Gastroesophageal sphincter (tissue), 4 donors: Measurements from ENCODE around the gene SERPINI1. TPM values are rescaled to one million over a fixed set of nuclear protein-coding genes. Genes with fewer than 3 reads are reported as not detected.

Experiments
- ATAC-seq: fragments of 150-250 bp; one replicate; pipeline ENCODE4 v1.9.1; 2016; ENCODE audit warnings: mild to moderate bottlenecking, moderate library complexity
- H3K27ac ChIP-seq, 4 donors: fragments of 200-600 bp; sonication (generic) in 3 of 4; 1 replicate in 3 of 4; 2 replicates in 1 of 4; pipeline ENCODE4 v1.5.1; 2016 to 2019
- H3K27me3 ChIP-seq: fragments of 200-600 bp; sonication (generic); one replicate; pipeline ENCODE4 v1.5.1; 2019
- H3K36me3 ChIP-seq, 2 donors: fragments of 200-600 bp; sonication (generic); one replicate each; pipeline ENCODE4 v1.5.1; 2019; ENCODE audit warnings: control low read depth in 1 of 2
- H3K4me1 ChIP-seq, 3 donors: fragments of 200-600 bp; sonication (generic); 1 replicate in 2 of 3; 2 replicates in 1 of 3; pipeline ENCODE4 v1.5.1; 2016 to 2019; ENCODE audit warnings: control low read depth in 2 of 3
- H3K4me3 ChIP-seq, 2 donors: fragments of 200-600 bp; sonication (generic); one replicate each; pipeline ENCODE4 v1.5.1; 2019; ENCODE audit warnings: mild to moderate bottlenecking in 1 of 2, moderate library complexity in 1 of 2
- H3K9me3 ChIP-seq, 3 donors: fragments of 200-600 bp; sonication (generic); one replicate each; pipeline ENCODE4 v1.5.1; 2017 to 2019; ENCODE audit warnings: control low read depth in 2 of 3
- EP300 ChIP-seq: sonication (generic); formaldehyde crosslinking; IDR thresholded peaks from one replicate; pipeline ENCODE4 v1.6.1; 2017; ENCODE audit warnings: antibody characterized with exemption, mild to moderate bottlenecking
- POLR2A ChIP-seq, 2 donors: fragments of 450-650 bp; IDR thresholded peaks; one replicate each; pipeline ENCODE4 v1.6.1; 2017; ENCODE audit warnings: antibody characterized with exemption in 2 of 2, mild to moderate bottlenecking in 2 of 2, moderate library complexity in 1 of 2
- POLR2AphosphoS5 ChIP-seq: sonication (generic); formaldehyde crosslinking; IDR thresholded peaks from one replicate; pipeline ENCODE4 v1.6.1; 2017; ENCODE audit warnings: antibody characterized with exemption
- WGBS, 2 donors: methylation state at CpG; one replicate each; pipeline ENCODE4 v1.1.5; 2018; ENCODE audit warnings: low coverage in 1 of 2; 5-methylcytosine and 5-hydroxymethylcytosine counted together
- total RNA-seq, 4 donors: library from RNA; depleted of rRNA; stranded (reverse); fragments of >200 nt; gene quantifications; one replicate each; pipeline ENCODE4 v1.1.0, GENCODE V29; 2016
- TF ChIP-seq, protein P1 (sequence below), 4 experiments: fragments of 200-600 bp in 2 of 4; fragments of 450-650 bp in 2 of 4; sonication (generic) in 1 of 4; IDR thresholded peaks; one replicate each; pipeline ENCODE4 v1.5.1; 2017 to 2019; ENCODE audit warnings: antibody characterized with exemption in 4 of 4, mild to moderate bottlenecking in 2 of 4, moderate library complexity in 2 of 4

SERPINI1 gene
- total RNA-seq: 10 to 100 TPM in 1 of 4 donors, 1 to 10 TPM in 3; 1.6 to 13.1 (median 4.9) TPM

GRCh38 chr3:167735233-167736138, at the start of gene SERPINI1:
Gene SERPINI1 (plus strand): TSS chr3:167735721. CDS start chr3:167789129, 53,408 bp downstream.
- H3K4me1 ChIP-seq: peaks cover 0 to 42% (median 4%) of the 10 kb centered on the region in 3 donors
- TF ChIP-seq POLR2A (IDR thresholded peaks at IDR 0.05) (peak; percentile 24 to 35), POLR2AphosphoS5 (peak; percentile 76), EP300 (no peak)
- TF ChIP-seq, protein P1, sequence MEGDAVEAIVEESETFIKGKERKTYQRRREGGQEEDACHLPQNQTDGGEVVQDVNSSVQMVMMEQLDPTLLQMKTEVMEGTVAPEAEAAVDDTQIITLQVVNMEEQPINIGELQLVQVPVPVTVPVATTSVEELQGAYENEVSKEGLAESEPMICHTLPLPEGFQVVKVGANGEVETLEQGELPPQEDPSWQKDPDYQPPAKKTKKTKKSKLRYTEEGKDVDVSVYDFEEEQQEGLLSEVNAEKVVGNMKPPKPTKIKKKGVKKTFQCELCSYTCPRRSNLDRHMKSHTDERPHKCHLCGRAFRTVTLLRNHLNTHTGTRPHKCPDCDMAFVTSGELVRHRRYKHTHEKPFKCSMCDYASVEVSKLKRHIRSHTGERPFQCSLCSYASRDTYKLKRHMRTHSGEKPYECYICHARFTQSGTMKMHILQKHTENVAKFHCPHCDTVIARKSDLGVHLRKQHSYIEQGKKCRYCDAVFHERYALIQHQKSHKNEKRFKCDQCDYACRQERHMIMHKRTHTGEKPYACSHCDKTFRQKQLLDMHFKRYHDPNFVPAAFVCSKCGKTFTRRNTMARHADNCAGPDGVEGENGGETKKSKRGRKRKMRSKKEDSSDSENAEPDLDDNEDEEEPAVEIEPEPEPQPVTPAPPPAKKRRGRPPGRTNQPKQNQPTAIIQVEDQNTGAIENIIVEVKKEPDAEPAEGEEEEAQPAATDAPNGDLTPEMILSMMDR (IDR thresholded peaks at IDR 0.05): peak in 1 of 4 experiments; percentile 6
- no peaks in the 10 kb centered on the region for H3K36me3 ChIP-seq
- no peaks in the 10 kb centered on the region for H3K9me3 ChIP-seq
- peak within 1 kb of the TSS; percentile 78 to 95 (median 94) for H3K27ac ChIP-seq
- peak; percentile 87 for ATAC-seq
- WGBS, 2 donors: 0 to 1% methylated on average over 12 to 14 of the region's 37 CpGs
- no peaks in the 10 kb centered on the region for H3K27me3 ChIP-seq
- H3K4me3 ChIP-seq: peak within 1 kb of the TSS; percentile 71 to 77

- H3K9me3 ChIP-seq: no peaks in the 10 kb centered on the region
- TF ChIP-seq POLR2A (IDR thresholded peaks at IDR 0.05) (no peak), POLR2AphosphoS5 (no peak), EP300 (no peak)
- TF ChIP-seq, protein P1 (IDR thresholded peaks at IDR 0.05): no peak
- no peaks in the 10 kb centered on the region for H3K27me3 ChIP-seq
- no peak overlapping the region for H3K27ac ChIP-seq
- no peaks in the 10 kb centered on the region for H3K4me1 ChIP-seq
- ATAC-seq: no peak
- WGBS, 2 donors: 63 to 85% methylated on average over 3 of the region's 3 CpGs
- peaks cover 0 to 50% of the 10 kb centered on the region in 2 donors for H3K36me3 ChIP-seq
- no peak overlapping the region for H3K4me3 ChIP-seq
These were observed 44.2 kb upstream of the SERPINI1 start for GRCh38 chr3:167691366-167691765.

GRCh38 chr3:167694121-167694520, 41.4 kb upstream of the SERPINI1 start:
- Histone ChIP-seq H3K4me3 (no peak overlapping the region), H3K36me3 (peaks cover 3 to 44% of the 10 kb centered on the region in 2 donors), H3K27ac (no peak overlapping the region), H3K9me3 (no peaks in the 10 kb centered on the region), H3K27me3 (no peaks in the 10 kb centered on the region), H3K4me1 (no peaks in the 10 kb centered on the region)
- WGBS, 2 donors: 72 to 93% methylated on average over 2 of the region's 2 CpGs
- no peak for ATAC-seq
- TF ChIP-seq, protein P1 (IDR thresholded peaks at IDR 0.05): no peak
- no peak for TF ChIP-seq POLR2AphosphoS5
- no peak for TF ChIP-seq EP300
- no peak for TF ChIP-seq POLR2A (IDR thresholded peaks at IDR 0.05)

DNA sequence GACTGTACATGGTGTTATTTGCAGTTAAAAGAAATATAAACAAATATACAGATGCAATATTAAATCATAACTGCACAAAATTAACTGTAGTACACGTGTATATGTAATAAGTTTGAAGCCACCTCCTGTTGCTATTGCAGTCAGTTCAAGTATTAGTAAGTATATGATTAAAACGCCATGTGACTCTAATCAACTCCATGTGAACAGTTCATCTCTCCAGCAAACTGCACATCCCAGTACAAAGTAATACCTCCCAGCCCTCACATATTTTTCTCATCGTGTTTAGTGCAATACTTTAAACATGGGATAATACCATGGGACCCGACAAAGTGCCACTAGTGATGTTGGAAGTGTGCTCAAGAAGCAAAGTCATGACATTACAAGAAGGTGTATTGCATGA, 35.5 kb upstream of the SERPINI1 start:
- H3K9me3 ChIP-seq: no peaks in the 10 kb centered on the region
- no peak overlapping the region for H3K4me3 ChIP-seq
- no peaks in the 10 kb centered on the region for H3K27me3 ChIP-seq
- no peak overlapping the region for H3K27ac ChIP-seq
- no peak for ATAC-seq
- WGBS, 2 donors: 77 to 96% methylated on average over 3 to 4 of the region's 4 CpGs
- no peaks in the 10 kb centered on the region for H3K4me1 ChIP-seq
- TF ChIP-seq POLR2AphosphoS5 (no peak), POLR2A (IDR thresholded peaks at IDR 0.05) (no peak), EP300 (no peak)
- TF ChIP-seq, protein P1 (IDR thresholded peaks at IDR 0.05): no peak
- peaks cover 3 to 44% of the 10 kb centered on the region in 2 donors for H3K36me3 ChIP-seq
